HCT116 (cell line): ENCODE results near the gene UNC80. TPM values are rescaled to one million over a fixed set of nuclear protein-coding genes. Genes with fewer than 3 reads are reported as not detected.

Experiments
- ATAC-seq: fragments of 200-7000 bp; cut with Tn5 transposase; 2 replicates; pipeline ENCODE4 v1.9.1; 2020; ENCODE audit warnings: mild to moderate bottlenecking, moderate library complexity
- BruUV-seq: library from RNA; stranded (reverse); fragments of 400-500 nt; replicated peaks from 2 replicates; lab custom pipeline; 2021; lab: Mats Ljungman, UMichigan
- CTCF ChIA-PET: fragments of 300-600 bp; sonication (Branson Sonifier 250); formaldehyde crosslinking; loops from one replicate; lab custom pipeline; 2021; ENCODE audit warnings: antibody characterized with exemption; lab: Charles Lee
- POLR2A ChIA-PET: fragments of 300-600, 350-600 bp; sonication (Branson Sonifier 250); formaldehyde crosslinking; loops from one replicate; lab custom pipeline; 2021; ENCODE audit warnings: antibody characterized with exemption; lab: Charles Lee
- RAD21 ChIA-PET, 2 experiments: fragments of 300-600 bp; sonication (Branson Sonifier 250); formaldehyde crosslinking; loops; one replicate each; lab custom pipeline; 2023; ENCODE audit warnings: low total read pairs in 2 of 2; ENCODE audit not compliant: uncharacterized antibody in 2 of 2, unreplicated experiment in 2 of 2, low non-redundant PET in 1 of 2; lab: Charles Lee
- DNase-seq: peaks from one replicate; pipeline ENCODE4 v3.0.0-alpha.2; 2010; ENCODE audit warnings: low read depth, low spot score
- H2AFZ ChIP-seq: fragments of 200-600 bp; shearing (Covaris generic), sonication (generic); 2 replicates; pipeline ENCODE4 v1.6.1; 2017; ENCODE audit warnings: low read depth, mixed run types, mixed read lengths, antibody characterized with exemption, low read length; ENCODE audit not compliant: poor library complexity, severe bottlenecking
- H3K27ac ChIP-seq: 2 replicates; pipeline ENCODE4 v1.5.1; 2012; ENCODE audit warnings: low read depth, low read length
- H3K27me3 ChIP-seq: fragments of 200-600 bp; sonication (generic); 2 replicates; pipeline ENCODE4 v1.6.1; 2016; ENCODE audit warnings: mixed run types, low read length, mixed read lengths; ENCODE audit not compliant: insufficient read depth
- H3K36me3 ChIP-seq, 2 experiments: fragments of 200-500 bp in 1 of 2; fragments of 200-600 bp in 1 of 2; sonication (Bioruptor generic) in 1 of 2; sonication (generic) in 1 of 2; 2 replicates each; pipeline versions ENCODE4 v1.5.1 to v1.6.1; 2014 to 2016; ENCODE audit warnings: low read length in 2 of 2, inconsistent platforms in 1 of 2, mixed read lengths in 1 of 2, mixed run types in 1 of 2; ENCODE audit not compliant: insufficient read depth in 2 of 2, control insufficient read depth in 1 of 2
- H3K4me1 ChIP-seq, 2 experiments: fragments of 200-600 bp in 1 of 2; sonication (generic) in 1 of 2; 2 replicates each; pipeline versions ENCODE4 v1.5.1 to v1.6.1; 2012 to 2017; ENCODE audit warnings: low read length in 2 of 2, inconsistent platforms in 1 of 2, mild to moderate bottlenecking in 1 of 2, mixed read lengths in 1 of 2, mixed run types in 1 of 2, moderate library complexity in 1 of 2; ENCODE audit not compliant: insufficient read depth in 2 of 2, control insufficient read depth in 1 of 2
- H3K4me2 ChIP-seq: fragments of 200-600 bp; sonication (generic); 2 replicates; pipeline ENCODE4 v1.6.1; 2017; ENCODE audit warnings: mixed run types, low read length, mixed read lengths
- H3K4me3 ChIP-seq, 2 experiments: fragments of 200-600 bp in 1 of 2; sonication (generic) in 1 of 2; replicated peaks in 1 of 2; 2 replicates each; pipeline ENCODE4 v1.5.1; 2011 to 2016; ENCODE audit warnings: low read length in 2 of 2, control low read depth in 1 of 2, low read depth in 1 of 2, mild to moderate bottlenecking in 1 of 2, mixed read lengths in 1 of 2, mixed run types in 1 of 2
- H3K79me2 ChIP-seq: fragments of 200-600 bp; sonication (generic); 2 replicates; pipeline ENCODE4 v1.6.1; 2017; ENCODE audit warnings: mild to moderate bottlenecking, mixed run types, low read length, moderate library complexity, mixed read lengths; ENCODE audit not compliant: insufficient read depth
- H3K9ac ChIP-seq: fragments of 200-600 bp; sonication (generic); 2 replicates; pipeline ENCODE4 v1.6.1; 2016; ENCODE audit warnings: low read length, mixed read lengths
- H3K9me2 ChIP-seq: fragments of 200-600 bp; sonication (generic), shearing (Covaris generic); 2 replicates; pipeline ENCODE4 v1.6.1; 2017; ENCODE audit warnings: mixed run types, mild to moderate bottlenecking, moderate library complexity; ENCODE audit not compliant: insufficient read depth
- H3K9me3 ChIP-seq, 2 experiments: fragments of 200-500 bp in 1 of 2; fragments of 200-600 bp in 1 of 2; sonication (Bioruptor generic) in 1 of 2; sonication (generic) in 1 of 2; 2 replicates each; pipeline ENCODE4 v1.6.1; 2014 to 2017; ENCODE audit warnings: low read length in 2 of 2, mixed read lengths in 2 of 2, inconsistent platforms in 1 of 2, low read depth in 1 of 2, mild to moderate bottlenecking in 1 of 2, mixed run types in 1 of 2, moderate library complexity in 1 of 2; ENCODE audit not compliant: control insufficient read depth in 1 of 2, insufficient read depth in 1 of 2
- H4K20me1 ChIP-seq: fragments of 200-600 bp; sonication (generic), shearing (Covaris generic); 2 replicates; pipeline ENCODE4 v1.6.1; 2017; ENCODE audit warnings: mixed run types, mild to moderate bottlenecking, moderate library complexity; ENCODE audit not compliant: insufficient read depth
- CBX3 ChIP-seq: IDR thresholded peaks from 2 replicates; pipeline ENCODE4 v1.6.1; 2012; ENCODE audit warnings: low read depth
- CEBPB ChIP-seq: IDR thresholded peaks from 2 replicates; pipeline ENCODE4 v1.6.1; 2012; ENCODE audit warnings: low read depth
- EGR1 ChIP-seq: IDR thresholded peaks from 2 replicates; pipeline ENCODE4 v1.6.1; 2012; ENCODE audit warnings: low read depth
- EZH2 ChIP-seq: fragments of 200-600 bp; sonication (generic); IDR thresholded peaks from 2 replicates; pipeline ENCODE4 v1.6.1; 2017; ENCODE audit warnings: antibody characterized with exemption, mixed run types
- EZH2phosphoT487 ChIP-seq: fragments of 200-600 bp; IDR thresholded peaks from 2 replicates; pipeline ENCODE4 v1.6.1; 2018; ENCODE audit warnings: antibody characterized with exemption, borderline replicate concordance
- FOSL1 ChIP-seq: IDR thresholded peaks from 2 replicates; pipeline ENCODE4 v1.6.1; 2012; ENCODE audit warnings: low read depth
- POLR2A ChIP-seq: IDR thresholded peaks from 2 replicates; pipeline ENCODE4 v1.7.0; 2011; ENCODE audit warnings: borderline replicate concordance; ENCODE audit not compliant: insufficient read depth, insufficient read length; ENCODE audit errors: extremely low read depth
- POLR2AphosphoS5 ChIP-seq: IDR thresholded peaks from 2 replicates; pipeline ENCODE4 v1.6.1; 2011; ENCODE audit warnings: mild to moderate bottlenecking, low read depth, low read length, moderate library complexity
- TCF7L2 ChIP-seq: IDR thresholded peaks from 2 replicates; pipeline ENCODE4 v1.7.0; 2011; ENCODE audit warnings: borderline replicate concordance, inconsistent platforms; ENCODE audit not compliant: insufficient read depth, insufficient read length; ENCODE audit errors: extremely low read depth
- YY1 ChIP-seq: IDR thresholded peaks from 2 replicates; pipeline ENCODE4 v1.6.1; 2011; ENCODE audit warnings: low read length, low read depth, moderate library complexity, mild to moderate bottlenecking; ENCODE audit not compliant: insufficient replicate concordance; ENCODE audit errors: extremely low read depth
- ZFX ChIP-seq: fragments of 450-650 bp; IDR thresholded peaks from 2 replicates; pipeline ENCODE4 v1.6.1; 2017
- intact Hi-C: fragments of 100-400 bp; cut with micrococcal nuclease; formaldehyde crosslinking; loops from 2 replicates; pipeline ENCODE4 v1.10.0; 2022
- total RNA-seq: library from RNA; stranded (reverse); gene quantifications from one replicate; pipeline ENCODE4 v1.2.1, GENCODE V29; 2021; ENCODE audit not compliant: unreplicated experiment
- TF ChIP-seq, protein P1 (sequence below): IDR thresholded peaks from 2 replicates; pipeline ENCODE4 v1.6.1; 2012
- TF ChIP-seq, protein P2 (sequence below), 3 experiments: fragments of 200-600 bp in 1 of 3; sonication (generic) in 1 of 3; IDR thresholded peaks in 2 of 3; conservative IDR thresholded peaks in 1 of 3; 2 replicates each; pipeline ENCODE4 v1.5.1; 2012 to 2017; ENCODE audit warnings: low read depth in 2 of 3, low read length in 2 of 3, antibody characterized with exemption in 1 of 3, borderline replicate concordance in 1 of 3, control low read depth in 1 of 3, mild to moderate bottlenecking in 1 of 3, mixed read lengths in 1 of 3, mixed run types in 1 of 3, moderate library complexity in 1 of 3; ENCODE audit not compliant: insufficient read depth in 1 of 3
- TF ChIP-seq, protein P3 (sequence below): IDR thresholded peaks from 2 replicates; pipeline ENCODE4 v1.6.1; 2012

The UNC80 gene
- total RNA-seq, 1 experiment from 2014 or later = not detected

DNA sequence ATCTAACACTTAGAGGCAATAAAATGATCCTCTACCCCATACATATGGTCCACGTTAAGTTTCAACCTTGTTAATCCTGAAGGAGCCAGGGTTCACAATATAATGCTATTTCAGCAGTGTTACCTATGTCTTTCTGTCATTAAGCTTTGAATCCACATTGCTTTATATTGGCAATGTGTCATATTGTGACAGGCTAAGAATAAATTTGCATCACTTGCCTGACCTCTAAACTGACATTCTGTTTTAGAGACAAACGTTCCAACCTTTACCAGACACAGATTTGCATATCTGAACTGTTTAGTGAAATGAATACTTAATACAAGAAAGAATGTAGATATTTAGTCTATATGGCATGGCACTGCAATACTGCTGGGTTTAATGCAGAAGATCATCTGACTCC lies 98.4 kb downstream of the UNC80 start (continued):
- TF ChIP-seq, protein P1, sequence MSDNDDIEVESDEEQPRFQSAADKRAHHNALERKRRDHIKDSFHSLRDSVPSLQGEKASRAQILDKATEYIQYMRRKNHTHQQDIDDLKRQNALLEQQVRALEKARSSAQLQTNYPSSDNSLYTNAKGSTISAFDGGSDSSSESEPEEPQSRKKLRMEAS = no peak
- no peak for TF ChIP-seq YY1

DNA sequence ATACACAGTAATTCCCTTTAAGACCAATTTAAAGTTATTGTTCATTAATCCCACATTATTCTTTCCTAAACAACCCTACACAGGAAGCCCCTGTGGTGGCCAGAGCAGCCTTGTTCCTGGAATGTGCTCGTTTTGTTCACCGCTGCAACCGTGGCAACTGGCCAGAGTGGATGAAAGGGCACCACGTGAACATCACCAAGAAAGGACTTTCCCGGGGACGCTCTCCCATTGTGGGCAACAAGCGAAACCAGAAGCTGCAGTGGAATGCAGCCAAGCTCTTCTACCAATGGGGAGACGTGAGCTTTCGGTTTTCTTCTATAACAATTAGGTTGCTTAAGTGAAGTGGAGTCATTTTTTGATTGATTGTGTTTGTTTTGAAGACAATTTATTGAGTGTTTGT lies 101.0 kb downstream of the UNC80 start:
- ChIA-PET CTCF (no interaction called here), RAD21 (no interaction called here)
- H3K9me3 ChIP-seq = no peaks in the 10 kb centered on the region
- H3K27ac ChIP-seq = no peak overlapping the region
- no peak for ATAC-seq
- TF ChIP-seq ZFX (no peak), EZH2phosphoT487 (no peak), TCF7L2 (no peak), YY1 (no peak), EZH2 (no peak), POLR2AphosphoS5 (no peak), CBX3 (no peak), CEBPB (no peak), EGR1 (no peak), FOSL1 (no peak), POLR2A (no peak)
- TF ChIP-seq, protein P2, sequence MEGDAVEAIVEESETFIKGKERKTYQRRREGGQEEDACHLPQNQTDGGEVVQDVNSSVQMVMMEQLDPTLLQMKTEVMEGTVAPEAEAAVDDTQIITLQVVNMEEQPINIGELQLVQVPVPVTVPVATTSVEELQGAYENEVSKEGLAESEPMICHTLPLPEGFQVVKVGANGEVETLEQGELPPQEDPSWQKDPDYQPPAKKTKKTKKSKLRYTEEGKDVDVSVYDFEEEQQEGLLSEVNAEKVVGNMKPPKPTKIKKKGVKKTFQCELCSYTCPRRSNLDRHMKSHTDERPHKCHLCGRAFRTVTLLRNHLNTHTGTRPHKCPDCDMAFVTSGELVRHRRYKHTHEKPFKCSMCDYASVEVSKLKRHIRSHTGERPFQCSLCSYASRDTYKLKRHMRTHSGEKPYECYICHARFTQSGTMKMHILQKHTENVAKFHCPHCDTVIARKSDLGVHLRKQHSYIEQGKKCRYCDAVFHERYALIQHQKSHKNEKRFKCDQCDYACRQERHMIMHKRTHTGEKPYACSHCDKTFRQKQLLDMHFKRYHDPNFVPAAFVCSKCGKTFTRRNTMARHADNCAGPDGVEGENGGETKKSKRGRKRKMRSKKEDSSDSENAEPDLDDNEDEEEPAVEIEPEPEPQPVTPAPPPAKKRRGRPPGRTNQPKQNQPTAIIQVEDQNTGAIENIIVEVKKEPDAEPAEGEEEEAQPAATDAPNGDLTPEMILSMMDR (IDR thresholded peaks at IDR 0.05 in 2 of 3, conservative IDR thresholded peaks at IDR 0.05 in 1 of 3; ENCODE audit: borderline replicate concordance in 1 of 3, insufficient read depth in 1 of 3, low read depth in 2 of 3, low read length in 2 of 3) = no peak
- TF ChIP-seq, protein P1 = no peak
- TF ChIP-seq, protein P3, sequence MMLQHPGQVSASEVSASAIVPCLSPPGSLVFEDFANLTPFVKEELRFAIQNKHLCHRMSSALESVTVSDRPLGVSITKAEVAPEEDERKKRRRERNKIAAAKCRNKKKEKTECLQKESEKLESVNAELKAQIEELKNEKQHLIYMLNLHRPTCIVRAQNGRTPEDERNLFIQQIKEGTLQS = no peak
- TF ChIP-seq, all 23 proteins: peak for 0
- Histone ChIP-seq H3K9ac (no peak overlapping the region), H3K36me3 (no peaks in the 10 kb centered on the region), H3K4me2 (no peak overlapping the region), H3K27me3 (no peaks in the 10 kb centered on the region), H3K79me2 (no peaks in the 10 kb centered on the region), H2AFZ (no peak overlapping the region), H4K20me1 (no peaks in the 10 kb centered on the region), H3K4me1 (no peaks in the 10 kb centered on the region), H3K4me3 (no peak overlapping the region), H3K9me2 (no peaks in the 10 kb centered on the region)
- no peak for DNase-seq
- BruUV-seq = no TSS peak
- intact Hi-C loops = no loop called here
- POLR2A ChIA-PET = no interaction called here
